LNCAP (cell line): ENCODE data around the gene JADE2.

Source experiments
- TF ChIP-seq, protein P1 (sequence below): fragments of 450-650 bp; IDR thresholded peaks from 2 replicates; pipeline ENCODE4 v1.5.1; 2017; ENCODE audit warnings: mild to moderate bottlenecking

The JADE2 gene

DNA sequence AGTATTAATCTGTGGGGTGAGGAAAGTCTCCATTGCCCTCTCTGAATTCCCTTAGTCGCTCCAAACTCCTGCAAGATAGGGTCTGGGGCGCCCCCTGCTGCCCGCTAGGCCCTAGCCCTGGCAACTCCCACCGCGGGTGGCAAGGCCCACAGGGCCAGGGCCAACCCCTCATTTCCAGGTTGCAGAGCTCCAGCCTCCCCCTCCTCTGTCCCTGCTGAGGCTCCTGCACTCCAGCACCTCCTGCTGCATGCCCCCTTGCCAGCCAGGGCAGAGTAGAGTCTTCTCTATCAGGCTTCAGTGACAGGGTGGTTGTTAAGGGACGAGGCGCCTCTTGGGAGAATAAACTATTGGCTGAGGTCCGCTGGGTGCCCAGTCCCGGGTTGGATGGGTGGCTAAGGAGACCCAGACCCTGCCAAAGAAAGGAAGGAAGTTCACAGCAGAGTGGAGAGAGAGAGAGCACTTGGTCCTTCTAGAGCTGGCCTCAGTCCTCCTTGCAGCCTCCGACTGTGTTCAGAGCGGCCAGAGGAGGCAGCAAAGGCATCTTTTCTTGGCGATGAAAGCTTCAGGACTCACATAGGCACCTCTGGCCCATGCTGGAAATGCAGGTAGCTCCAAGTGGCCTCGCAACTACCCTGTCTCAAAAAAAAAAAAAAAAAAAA, 61.5 kb downstream of the JADE2 start:
- TF ChIP-seq, protein P1, sequence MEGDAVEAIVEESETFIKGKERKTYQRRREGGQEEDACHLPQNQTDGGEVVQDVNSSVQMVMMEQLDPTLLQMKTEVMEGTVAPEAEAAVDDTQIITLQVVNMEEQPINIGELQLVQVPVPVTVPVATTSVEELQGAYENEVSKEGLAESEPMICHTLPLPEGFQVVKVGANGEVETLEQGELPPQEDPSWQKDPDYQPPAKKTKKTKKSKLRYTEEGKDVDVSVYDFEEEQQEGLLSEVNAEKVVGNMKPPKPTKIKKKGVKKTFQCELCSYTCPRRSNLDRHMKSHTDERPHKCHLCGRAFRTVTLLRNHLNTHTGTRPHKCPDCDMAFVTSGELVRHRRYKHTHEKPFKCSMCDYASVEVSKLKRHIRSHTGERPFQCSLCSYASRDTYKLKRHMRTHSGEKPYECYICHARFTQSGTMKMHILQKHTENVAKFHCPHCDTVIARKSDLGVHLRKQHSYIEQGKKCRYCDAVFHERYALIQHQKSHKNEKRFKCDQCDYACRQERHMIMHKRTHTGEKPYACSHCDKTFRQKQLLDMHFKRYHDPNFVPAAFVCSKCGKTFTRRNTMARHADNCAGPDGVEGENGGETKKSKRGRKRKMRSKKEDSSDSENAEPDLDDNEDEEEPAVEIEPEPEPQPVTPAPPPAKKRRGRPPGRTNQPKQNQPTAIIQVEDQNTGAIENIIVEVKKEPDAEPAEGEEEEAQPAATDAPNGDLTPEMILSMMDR, result peak; percentile 95

DNA sequence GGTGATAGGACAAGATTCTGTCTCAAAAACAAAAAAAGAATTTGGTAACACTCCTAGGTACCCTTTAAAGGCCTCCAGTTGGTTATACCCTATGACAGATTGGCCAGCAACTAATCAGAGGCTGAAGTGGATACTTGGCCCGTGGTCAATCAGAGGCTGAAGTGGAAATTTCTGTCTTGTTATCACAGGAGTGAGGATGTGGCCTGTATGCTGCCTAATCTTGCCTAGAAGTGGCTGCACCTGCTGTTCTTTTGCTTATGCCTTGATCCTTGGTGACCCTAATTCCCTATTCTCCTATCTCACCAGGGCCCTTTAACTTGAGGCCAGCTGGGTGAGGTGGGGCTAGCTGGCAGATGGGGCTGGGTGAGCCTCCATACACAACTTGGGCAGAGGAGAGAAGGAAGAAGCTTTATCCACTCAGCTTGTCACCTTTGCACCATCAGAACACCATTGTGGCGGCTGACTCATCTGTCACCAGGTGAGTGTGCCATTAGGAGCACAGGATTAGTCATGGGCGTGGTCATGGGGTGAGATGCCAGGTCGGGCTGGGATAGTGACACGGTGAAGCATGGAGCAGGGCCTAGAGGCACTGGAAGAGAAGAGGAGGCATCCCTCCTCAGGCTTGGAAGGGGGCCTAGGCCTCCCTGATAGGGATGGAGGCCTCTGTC, 65.7 kb downstream of the JADE2 start:
- TF ChIP-seq, protein P1, result no peak

DNA sequence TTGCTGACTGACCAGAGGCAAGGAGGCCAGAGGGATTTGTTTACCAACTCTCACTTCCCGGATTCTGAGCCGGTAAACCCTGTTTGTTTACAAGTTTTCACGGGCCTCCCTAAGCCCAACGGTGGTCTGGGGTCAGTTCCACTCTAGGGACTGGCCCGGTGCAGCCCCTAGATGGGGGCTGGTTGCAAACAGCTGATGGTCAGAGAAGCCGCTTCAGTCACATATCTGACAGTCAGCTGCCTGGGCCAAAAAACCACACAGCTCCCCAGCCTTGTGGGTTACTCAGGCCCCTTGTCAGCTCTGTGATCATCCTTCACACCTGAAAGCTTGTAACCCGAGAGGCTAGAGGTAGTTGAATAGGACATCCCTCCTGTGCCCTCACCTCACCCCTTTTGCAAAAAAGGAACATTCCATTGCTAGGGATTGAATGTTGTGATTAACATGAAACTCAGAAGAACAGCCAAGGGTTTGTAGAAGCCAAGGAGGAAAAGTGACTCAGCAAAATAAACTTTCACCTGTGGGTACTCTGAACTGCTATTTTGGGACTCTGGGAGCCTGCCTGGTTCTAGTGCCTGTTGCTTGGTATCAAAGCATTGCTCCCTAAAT, 66.8 kb downstream of the JADE2 start:
- TF ChIP-seq, protein P1, result no peak

DNA sequence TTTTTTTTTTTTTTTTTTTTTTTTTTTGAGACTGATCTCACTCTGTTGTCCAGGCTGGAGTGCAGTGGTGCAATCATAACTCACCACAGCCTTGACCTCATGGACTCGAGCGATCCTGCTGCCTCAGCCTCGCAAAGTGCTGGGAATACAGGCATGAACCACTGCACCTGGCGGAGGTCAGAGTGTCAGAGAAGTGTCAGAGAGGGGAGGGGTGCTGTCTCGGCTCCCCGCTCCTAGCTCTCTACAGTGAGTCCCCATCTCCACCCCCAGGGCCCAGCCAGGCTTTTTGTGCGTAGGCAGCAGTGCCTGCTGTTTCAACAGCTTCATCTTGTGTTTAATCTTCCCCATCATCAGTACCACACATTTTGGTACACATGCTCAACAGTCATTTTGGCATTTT, 68.9 kb downstream of the JADE2 start:
- TF ChIP-seq, protein P1, result no peak

DNA sequence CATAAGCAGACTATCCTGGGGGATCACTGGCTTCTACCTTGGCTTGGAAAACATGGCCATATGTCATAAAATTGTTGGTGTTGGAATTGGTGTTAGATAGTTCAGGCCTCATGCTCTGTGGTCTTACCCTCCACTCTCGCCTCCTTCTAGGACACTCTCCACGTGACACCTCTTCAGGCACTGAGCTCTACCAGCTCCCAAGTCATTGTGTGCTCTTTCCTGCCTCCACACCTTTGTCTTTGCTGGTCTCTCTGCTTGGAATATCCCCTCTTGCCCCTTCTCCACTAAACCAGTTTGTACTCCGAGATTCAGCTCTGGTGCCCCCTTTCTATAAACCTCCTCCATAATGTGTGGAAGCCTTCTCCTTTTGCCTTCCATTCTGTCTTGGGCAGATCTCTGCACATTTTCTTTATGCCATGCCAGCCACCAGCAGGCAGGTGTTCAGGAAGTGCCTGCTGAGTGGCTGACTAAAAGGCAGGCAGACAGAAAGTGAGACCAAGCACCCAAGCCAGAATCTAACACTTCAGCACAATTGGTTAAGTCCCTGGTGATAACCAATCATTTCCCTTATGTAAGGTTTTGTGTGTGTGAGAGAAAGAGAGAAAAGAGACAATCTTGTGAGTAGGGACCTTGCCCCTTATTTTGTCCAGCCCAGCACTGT, 69.5 kb downstream of the JADE2 start:
- TF ChIP-seq, protein P1, result no peak

DNA sequence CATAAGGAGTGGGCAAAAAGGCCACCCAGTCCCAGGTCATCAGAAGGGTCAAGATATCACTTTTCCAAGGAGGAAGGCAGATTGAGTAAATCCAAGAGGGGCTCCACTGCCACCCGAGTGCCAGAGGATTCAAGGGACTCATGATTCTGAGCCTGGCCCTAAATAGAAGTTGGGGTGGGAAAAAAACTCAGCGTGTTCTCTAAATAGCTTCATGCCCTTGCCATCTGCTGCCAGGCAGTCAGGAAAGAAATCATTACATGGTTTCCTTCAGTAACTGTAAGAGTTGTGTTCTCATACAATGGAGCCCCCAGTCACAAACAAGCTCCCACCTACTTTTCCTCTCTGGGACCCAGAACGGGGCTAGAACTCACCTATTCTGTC, 70.0 kb downstream of the JADE2 start:
- TF ChIP-seq, protein P1, result no peak

DNA sequence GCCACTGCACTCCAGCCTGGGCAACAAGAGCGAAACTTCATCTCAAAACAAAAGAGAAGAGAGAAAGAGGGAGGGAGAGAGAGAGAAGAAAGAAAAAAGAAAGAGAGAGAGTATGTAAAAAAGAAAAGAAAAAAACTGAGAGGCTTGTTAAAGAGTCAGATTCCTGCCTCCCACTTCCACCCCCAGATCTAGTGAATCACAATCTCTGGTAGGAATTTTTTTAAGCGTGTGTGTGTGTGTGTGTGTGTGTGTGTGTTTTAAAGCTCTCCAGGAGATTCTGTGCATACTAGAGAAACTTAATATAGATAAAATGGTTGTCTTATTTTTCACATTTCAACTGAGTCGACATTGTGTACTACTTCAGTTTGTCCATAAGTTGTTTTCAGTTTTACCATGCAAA, 75.1 kb downstream of the JADE2 start:
- TF ChIP-seq, protein P1, result no peak
